COLO829 (cell line): ENCODE measurements around the gene UBE2E2.
A peak's percentile ranks its signal among the peaks of the same experiment; 100 is the strongest.

ENCODE experiments used
- DNase-seq: peaks from one replicate; pipeline ENCODE4 v3.0.0; 2012; ENCODE audit warnings: low spot score

The UBE2E2 gene

GRCh38 chr3:23480329-23480714, 277.2 kb downstream of the UBE2E2 start:
- no peak for DNase-seq

GRCh38 chr3:23481011-23481615, 278.0 kb downstream of the UBE2E2 start:
- DNase-seq = no peak

GRCh38 chr3:23481616-23482278, 278.6 kb downstream of the UBE2E2 start:
- no peak for DNase-seq

- no peak for DNase-seq
Observed at GRCh38 chr3:23484386-23484785, 281.3 kb downstream of the UBE2E2 start.

- no peak for DNase-seq
Observed at GRCh38 chr3:23485922-23486321, 282.8 kb downstream of the UBE2E2 start.

- DNase-seq = no peak
Observed at GRCh38 chr3:23487015-23487414, 283.9 kb downstream of the UBE2E2 start.

GRCh38 chr3:23488618-23489017, 285.5 kb downstream of the UBE2E2 start:
- DNase-seq = no peak

- DNase-seq = no peak
Observed at GRCh38 chr3:23489300-23490158, 286.4 kb downstream of the UBE2E2 start.

GRCh38 chr3:23490459-23490858, 287.3 kb downstream of the UBE2E2 start:
- no peak for DNase-seq

GRCh38 chr3:23492057-23492456, 288.9 kb downstream of the UBE2E2 start:
- no peak for DNase-seq

GRCh38 chr3:23493889-23494288, 290.8 kb downstream of the UBE2E2 start:
- DNase-seq = no peak

- DNase-seq = no peak
Observed at GRCh38 chr3:23494967-23495366, 291.8 kb downstream of the UBE2E2 start.

- DNase-seq = peak; percentile 6
Observed at GRCh38 chr3:23495507-23495906, 292.4 kb downstream of the UBE2E2 start.

- DNase-seq = no peak
Observed at GRCh38 chr3:23496165-23496564, 293.0 kb downstream of the UBE2E2 start.

- DNase-seq = no peak
Observed at GRCh38 chr3:23497156-23497555, 294.0 kb downstream of the UBE2E2 start.

GRCh38 chr3:23501201-23501802, 298.2 kb downstream of the UBE2E2 start:
- no peak for DNase-seq

- DNase-seq = no peak
Observed at GRCh38 chr3:23508464-23508863, 305.3 kb downstream of the UBE2E2 start.

GRCh38 chr3:23518441-23518840, 315.3 kb downstream of the UBE2E2 start:
- DNase-seq = no peak

GRCh38 chr3:23519314-23520208, 316.4 kb downstream of the UBE2E2 start:
- DNase-seq = no peak

- DNase-seq = no peak
Observed at GRCh38 chr3:23527326-23527725, 324.2 kb downstream of the UBE2E2 start.

- DNase-seq = no peak
Observed at GRCh38 chr3:23533596-23533995, 330.5 kb downstream of the UBE2E2 start.

GRCh38 chr3:23533996-23534395, 330.9 kb downstream of the UBE2E2 start:
- DNase-seq = no peak
